ENCODE results near the gene EEFSEC. TPM values are rescaled to one million over a fixed set of nuclear protein-coding genes. Genes with fewer than 3 reads are reported as not detected.

EEFSEC gene
- total and polyA plus RNA-seq, 2 of the 4 experiments (the other 2 are of a cell fraction) = 4.5 to 9.3 TPM

GRCh38 chr3:128353991-128354687 is 200.9 kb downstream of the EEFSEC start:
- Histone ChIP-seq H3K9ac (ENCODE audit: low read depth, low read length) (no peak overlapping the region), H4K8ac (ENCODE audit: low read depth in 2 of 2, low read length in 2 of 2) (no peak overlapping the region), H2BK5ac (ENCODE audit: low read depth, low read length, poor library complexity, severe bottlenecking) (no peak overlapping the region), H3K4me1 (ENCODE audit: control insufficient read depth, insufficient read depth, low read length) (peaks cover 19% of the 10 kb centered on the region), H3K4ac (ENCODE audit: low read depth, low read length) (peak overlapping the region; percentile 63), H2AK9ac (replicated peaks; ENCODE audit: low read depth, low read length, poor library complexity) (peak overlapping the region; percentile 73), H2BK15ac (ENCODE audit: low read depth, low read length) (no peak overlapping the region), H3K36me3 (ENCODE audit: control insufficient read depth, insufficient read depth, low read length) (peaks cover 4% of the 10 kb centered on the region), H3K56ac (ENCODE audit: extremely low read depth, insufficient read depth, low read length) (no peak overlapping the region), H3K27ac (ENCODE audit: insufficient read depth, low read length) (no peak overlapping the region), H3K9me3 (ENCODE audit: control insufficient read depth, insufficient read depth, low read length) (no peaks in the 10 kb centered on the region), H3K18ac (ENCODE audit: low read depth, low read length) (0 out of 2 replicates have a peak overlapping the region, but pooled peaks have one; percentile 3), H3K4me2 (ENCODE audit: low read depth, low read length) (peak overlapping the region; percentile 22; the same call in 1 of the 2 replicates), H2AK5ac (ENCODE audit: low read depth, low read length) (peak overlapping the region; percentile 79; the same call in 1 of the 2 replicates), H3K79me1 (ENCODE audit: low read depth in 1 of 2, low read length in 2 of 2) (peaks cover 0 to 16% of the 10 kb centered on the region in 2 experiments; a peak in 1 of 4 replicates), H2AFZ (replicated peaks; ENCODE audit: low read length, poor library complexity) (peak overlapping the region; percentile 59), H3K14ac (replicated peaks; ENCODE audit: low read depth, low read length) (0 out of 2 replicates have a peak overlapping the region, but pooled peaks have one; percentile 18), H3K27me3 (ENCODE audit: control insufficient read depth, insufficient read depth, low read length) (no peaks in the 10 kb centered on the region), H4K91ac (ENCODE audit: insufficient read depth, low read depth, low read length) (no peak overlapping the region), H3K23ac (ENCODE audit: low read depth, low read length) (0 out of 2 replicates have a peak overlapping the region, but pooled peaks have one; percentile 16), H3K9me1 (ENCODE audit: insufficient read depth, low read length) (peaks cover 15% of the 10 kb centered on the region; the same call in 1 of the 2 replicates), H2BK20ac (ENCODE audit: low read depth, low read length) (no peak overlapping the region), H3K4me3 (ENCODE audit: insufficient read depth, low read depth, low read length) (no peak overlapping the region), H4K20me1 (ENCODE audit: insufficient read depth, low read length) (peaks cover 33% of the 10 kb centered on the region), H4K5ac (ENCODE audit: low read depth, low read length) (no peak overlapping the region), H2BK120ac (ENCODE audit: low read depth, low read length) (peak overlapping the region; percentile 29; the same call in 1 of the 2 replicates)
- 47% methylated on average over 4 of the region's 10 CpGs; no CpG with 5 or more reads in 1 of the 2 experiments for WGBS, 2 experiments (ENCODE audit: extremely low coverage in 2 of 2, insufficient read length in 1 of 2)
- intact Hi-C loops (cut with micrococcal nuclease) (no loop called here), in situ Hi-C loops (cut with MboI; ENCODE audit: low sequenced_read_pairs) (no loop called here), dilution Hi-C loops (cut with HindIII; ENCODE audit: low sequenced_read_pairs, unreplicated experiment) (no loop called here)
- ATAC-seq (ENCODE audit: low read depth) (peak; percentile 94), DNase-seq (peak; percentile 69)
- ChIA-PET POLR2A (ENCODE audit: unreplicated experiment) (no interaction called here), CTCF (interaction anchor here (0.8 kb wide), 1 partner anchor 128 kb away, joined by 3 read pairs; no protein-coding TSS in a partner anchor)
- 0 out of 2 replicates have a peak, but pooled peaks have one; percentile 22 for TF ChIP-seq MAZ (IDR thresholded peaks at IDR 0.05; ENCODE audit: borderline replicate concordance, low read depth, low read length)
- 0 out of 2 replicates have a peak, but pooled peaks have one; percentile 6 for TF ChIP-seq BHLHE40 (IDR thresholded peaks at IDR 0.05; ENCODE audit: low read depth, low read length)
- TF ChIP-seq FOS (IDR thresholded peaks at IDR 0.05; ENCODE audit: low read depth, low read length) = no peak
- no peak for TF ChIP-seq SMC3 (IDR thresholded peaks at IDR 0.05; ENCODE audit: low read depth, low read length)
- peak; percentile 58 for TF ChIP-seq RCOR1 (IDR thresholded peaks at IDR 0.05; ENCODE audit: insufficient replicate concordance, low read length)
- BruUV-seq (replicated peaks) = no TSS peak
